ENCODE results near the gene GIPC2.

GIPC2 gene

GRCh38 chr1:78004719-78005447 lies 40.9 kb upstream of the GIPC2 start, which contains the start of gene DNAJB4:
TSS of gene DNAJB4 (plus strand) at chr1:78004939. CDS start at chr1:78005111, 172 bp downstream.
- Histone ChIP-seq H3K4me3 (ENCODE audit: low read depth, low read length) (peak within 1 kb of the TSS; percentile 62), H3K27me3 (no peaks in the 10 kb centered on the region), H3K4me1 (no peaks in the 10 kb centered on the region), H3K9me3 (no peaks in the 10 kb centered on the region), H3K36me3 (no peaks in the 10 kb centered on the region)
- TF ChIP-seq CTCF (IDR thresholded peaks at IDR 0.05; ENCODE audit: low read depth, low read length): no peak
- DNase-seq: peak; percentile 41

- no peak for TF ChIP-seq CTCF (IDR thresholded peaks at IDR 0.05; ENCODE audit: low read depth, low read length)
- Histone ChIP-seq H3K36me3 (no peaks in the 10 kb centered on the region), H3K4me1 (no peaks in the 10 kb centered on the region), H3K9me3 (no peaks in the 10 kb centered on the region), H3K27me3 (no peaks in the 10 kb centered on the region), H3K4me3 (ENCODE audit: low read depth, low read length) (peak overlapping the region; percentile 62)
- no peak for DNase-seq
Measured at GRCh38 chr1:78005448-78005722, 40.4 kb upstream of the GIPC2 start.

DNA sequence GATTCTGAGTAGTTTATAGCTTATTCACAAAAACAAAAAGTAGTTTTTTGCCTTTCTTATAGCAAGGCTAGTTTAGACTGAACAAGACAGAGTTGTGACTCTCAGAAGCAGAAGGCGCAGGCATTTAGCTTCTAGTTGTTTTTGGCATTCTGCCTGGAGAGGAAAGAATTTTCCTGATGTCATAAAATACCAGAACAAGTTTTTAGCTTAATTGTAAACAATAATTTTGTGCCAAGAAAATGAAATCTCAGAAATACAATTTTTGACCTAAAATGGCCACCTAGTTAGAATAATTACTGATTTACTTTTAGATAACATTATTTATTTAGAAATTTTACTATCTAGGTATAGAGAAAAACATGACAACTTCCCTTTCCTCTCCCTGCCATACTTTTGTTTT lies 40.0 kb upstream of the GIPC2 start:
- no peaks in the 10 kb centered on the region for H3K36me3 ChIP-seq
- no peaks in the 10 kb centered on the region for H3K4me1 ChIP-seq
- no peaks in the 10 kb centered on the region for H3K27me3 ChIP-seq
- peak overlapping the region; percentile 62; the same call in 1 of the 2 replicates for H3K4me3 ChIP-seq (ENCODE audit: low read depth, low read length)
- TF ChIP-seq CTCF (IDR thresholded peaks at IDR 0.05; ENCODE audit: low read depth, low read length): no peak
- H3K9me3 ChIP-seq: no peaks in the 10 kb centered on the region
- no peak for DNase-seq

GRCh38 chr1:78006521-78006920 lies 39.2 kb upstream of the GIPC2 start:
- no peaks in the 10 kb centered on the region for H3K27me3 ChIP-seq
- no peak for DNase-seq
- TF ChIP-seq CTCF (IDR thresholded peaks at IDR 0.05; ENCODE audit: low read depth, low read length): no peak
- no peak overlapping the region for H3K4me3 ChIP-seq (ENCODE audit: low read depth, low read length)
- no peaks in the 10 kb centered on the region for H3K9me3 ChIP-seq
- H3K36me3 ChIP-seq: no peaks in the 10 kb centered on the region
- H3K4me1 ChIP-seq: no peaks in the 10 kb centered on the region

DNA sequence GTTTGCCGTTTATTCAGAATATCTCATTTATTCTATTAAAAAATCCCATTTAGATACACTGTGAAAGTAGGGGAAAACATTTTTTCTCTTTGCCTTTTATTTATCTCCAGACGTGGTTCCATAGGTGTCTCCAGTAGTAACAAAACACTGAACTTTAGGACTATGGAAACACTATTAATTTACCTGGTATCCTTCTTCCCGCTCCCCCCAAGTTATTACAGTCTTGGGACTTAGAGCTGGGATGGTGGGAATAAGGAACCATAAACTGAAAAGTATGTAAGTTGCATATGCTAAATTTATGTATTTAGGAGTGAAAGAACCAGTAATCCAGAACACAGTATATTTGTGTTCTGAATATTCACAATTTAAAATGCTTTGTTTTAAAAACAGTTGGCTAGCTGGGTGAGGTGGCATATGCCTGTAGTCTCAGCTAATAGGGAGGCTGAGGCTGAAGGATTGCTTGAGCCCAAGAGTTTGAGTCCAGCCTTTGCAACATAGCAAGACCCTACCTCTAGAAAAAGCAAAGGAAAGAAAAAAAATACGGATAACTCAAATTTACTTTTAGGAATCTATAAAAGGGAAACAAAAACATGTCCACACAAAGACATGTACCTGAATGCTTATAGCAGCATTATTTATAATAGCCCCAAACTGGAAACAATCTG lies 38.0 kb upstream of the GIPC2 start:
- Histone ChIP-seq H3K27me3 (no peaks in the 10 kb centered on the region), H3K4me3 (ENCODE audit: low read depth, low read length) (no peak overlapping the region), H3K9me3 (no peaks in the 10 kb centered on the region), H3K4me1 (no peaks in the 10 kb centered on the region), H3K36me3 (no peaks in the 10 kb centered on the region)
- TF ChIP-seq CTCF (IDR thresholded peaks at IDR 0.05; ENCODE audit: low read depth, low read length): no peak
- no peak for DNase-seq

- no peak for DNase-seq
- no peaks in the 10 kb centered on the region for H3K27me3 ChIP-seq
- H3K4me1 ChIP-seq: no peaks in the 10 kb centered on the region
- TF ChIP-seq CTCF (IDR thresholded peaks at IDR 0.05; ENCODE audit: low read depth, low read length): no peak
- no peak overlapping the region for H3K4me3 ChIP-seq (ENCODE audit: low read depth, low read length)
- no peaks in the 10 kb centered on the region for H3K9me3 ChIP-seq
- H3K36me3 ChIP-seq: no peaks in the 10 kb centered on the region
Measured at GRCh38 chr1:78009276-78009675, 36.5 kb upstream of the GIPC2 start.
